Caco-2 (cell line): ENCODE measurements around the gene PTGS1. TPM values are rescaled to one million over a fixed set of nuclear protein-coding genes. Genes with fewer than 3 reads are reported as not detected.

Source experiments
- BruUV-seq: library from RNA; stranded (reverse); fragments of 400-500 nt; replicated peaks from 2 replicates; lab custom pipeline; 2021; lab: Mats Ljungman, UMichigan
- CTCF ChIA-PET: fragments of 300-600 bp; sonication (Branson Sonifier 250); formaldehyde crosslinking; loops from one replicate; lab custom pipeline; 2022; ENCODE audit warnings: antibody characterized with exemption; lab: Charles Lee
- POLR2A ChIA-PET: fragments of 300-600 bp; sonication (Branson Sonifier 250); formaldehyde crosslinking; loops from one replicate; lab custom pipeline; 2022; ENCODE audit warnings: antibody characterized with exemption; lab: Charles Lee
- DNase-seq, 2 experiments: peaks; one replicate each; pipeline versions ENCODE4 v3.0.0 to v3.0.0-alpha.2; 2020 to 2022
- H3K27me3 ChIP-seq: replicated peaks from 2 replicates; pipeline ENCODE4 v1.6.0; 2011; ENCODE audit warnings: low read length; ENCODE audit not compliant: control insufficient read depth, insufficient read depth
- H3K36me3 ChIP-seq: 2 replicates; pipeline ENCODE4 v1.5.1; 2011; ENCODE audit warnings: low read length; ENCODE audit not compliant: control insufficient read depth, insufficient read depth
- H3K4me1 ChIP-seq: fragments of 250-450 bp; sonication (Bioruptor Pico); 2 replicates; pipeline ENCODE4 v1.5.1; 2020; ENCODE audit warnings: mild to moderate bottlenecking
- H3K4me3 ChIP-seq: 2 replicates; pipeline ENCODE4 v1.5.1; 2011; ENCODE audit warnings: low read depth, mild to moderate bottlenecking, control low read depth, low read length
- H3K9me3 ChIP-seq: fragments of 250-450 bp; sonication (Bioruptor Pico); 2 replicates; pipeline ENCODE4 v1.5.1; 2020; ENCODE audit warnings: mild to moderate bottlenecking, moderate library complexity
- H3K27ac Mint-ChIP-seq: one replicate; pipeline ENCODE4 v1.8.0; 2022; ENCODE audit warnings: mixed read lengths; ENCODE audit not compliant: unreplicated experiment
- H3K27me3 Mint-ChIP-seq: one replicate; pipeline ENCODE4 v1.8.0; 2022; ENCODE audit warnings: mixed read lengths; ENCODE audit not compliant: insufficient read depth, unreplicated experiment
- H3K36me3 Mint-ChIP-seq: one replicate; pipeline ENCODE4 v1.8.0; 2022; ENCODE audit warnings: mild to moderate bottlenecking, mixed read lengths; ENCODE audit not compliant: insufficient read depth, unreplicated experiment
- H3K4me1 Mint-ChIP-seq: one replicate; pipeline ENCODE4 v1.8.0; 2022; ENCODE audit warnings: low read depth, mixed read lengths; ENCODE audit not compliant: unreplicated experiment
- H3K4me3 Mint-ChIP-seq: one replicate; pipeline ENCODE4 v1.8.0; 2022; ENCODE audit warnings: mild to moderate bottlenecking, moderate library complexity, mixed read lengths; ENCODE audit not compliant: unreplicated experiment
- H3K9me3 Mint-ChIP-seq: one replicate; pipeline ENCODE4 v1.8.0; 2022; ENCODE audit warnings: mixed read lengths; ENCODE audit not compliant: unreplicated experiment
- intact Hi-C: fragments of 100-400 bp; cut with micrococcal nuclease; formaldehyde crosslinking; loops from one replicate; pipeline ENCODE4 v1.10.0; 2022; ENCODE audit not compliant: unreplicated experiment
- total RNA-seq: library from RNA; stranded (reverse); gene quantifications from 2 replicates; pipeline ENCODE4 v1.2.3, GENCODE V29; 2022
- TF ChIP-seq, protein P1 (sequence below), 2 experiments: fragments of 200-600 bp in 1 of 2; IDR thresholded peaks; 1 replicate in 1 of 2; 2 replicates in 1 of 2; pipeline versions ENCODE4 v1.5.1 to v1.8.0; 2011 to 2022; ENCODE audit warnings: antibody characterized with exemption in 1 of 2, control low read depth in 1 of 2, inconsistent platforms in 1 of 2, low read depth in 1 of 2, low read length in 1 of 2, mild to moderate bottlenecking in 1 of 2, moderate library complexity in 1 of 2; ENCODE audit not compliant: insufficient read depth in 1 of 2, severe bottlenecking in 1 of 2, unreplicated experiment in 1 of 2

The PTGS1 gene
- total RNA-seq, 1 experiment from 2014 or later = 0.29 TPM

DNA sequence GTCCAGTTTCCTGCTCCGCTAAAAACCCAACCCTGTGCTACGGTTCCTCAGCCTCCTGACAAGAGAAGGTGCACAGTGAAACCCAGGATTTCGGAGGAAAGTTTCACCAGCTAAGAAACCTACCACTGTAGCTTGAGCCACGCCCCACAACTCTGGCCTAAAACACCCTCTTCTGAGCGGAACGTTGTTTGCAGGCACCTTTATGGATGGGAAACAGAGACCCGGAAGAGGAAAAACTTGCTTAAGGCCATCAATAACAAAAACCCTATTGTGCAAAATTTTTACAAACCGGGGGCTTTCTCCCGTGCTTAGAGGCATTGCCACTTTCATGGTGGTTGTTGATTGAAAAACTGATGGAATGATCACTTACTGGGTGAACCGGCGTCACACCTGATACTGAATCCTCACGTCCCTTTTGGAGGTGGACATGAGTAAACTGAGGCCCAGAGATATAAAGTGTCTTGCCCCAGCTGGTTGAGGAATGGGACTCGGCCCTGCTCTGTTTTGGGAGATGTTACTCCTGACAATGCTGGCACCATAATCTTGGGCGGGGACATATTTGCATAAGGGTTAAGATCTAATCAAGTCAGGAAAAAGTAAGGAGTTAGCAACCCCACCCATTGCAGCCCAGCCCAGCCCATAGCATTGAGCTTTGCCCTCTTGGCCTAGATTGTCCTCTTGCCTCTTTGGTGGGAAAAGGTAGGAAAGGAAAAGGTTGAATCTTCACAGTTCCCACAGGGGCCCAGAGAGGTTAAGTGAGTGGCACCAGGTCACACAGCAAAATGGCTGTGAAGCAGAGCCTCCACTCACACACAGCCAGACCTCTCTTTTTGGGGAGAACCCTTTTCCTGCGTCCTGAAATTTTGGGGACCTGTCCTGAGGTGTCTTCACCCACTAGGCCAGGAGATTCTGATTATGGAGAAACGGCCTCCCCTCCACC lies 23.2 kb upstream of the PTGS1 start:
- Histone ChIP-seq H3K4me1 (no peaks in the 10 kb centered on the region; the same call in 1 of the 2 replicates), H3K9me3 (no peaks in the 10 kb centered on the region), H3K4me3 (peak overlapping the region; percentile 51), H3K27me3 (no peaks in the 10 kb centered on the region), H3K36me3 (no peaks in the 10 kb centered on the region)
- ChIA-PET POLR2A (no interaction called here), CTCF (interaction anchor here (4.6 to 6.4 kb wide), 2 partner anchors 221 to 250 kb away, joined by 93 to 104 read pairs; no protein-coding TSS in a partner anchor)
- peaks cover 6% of the 10 kb centered on the region for H3K4me1 Mint-ChIP-seq
- H3K9me3 Mint-ChIP-seq = no peaks in the 10 kb centered on the region
- no peaks in the 10 kb centered on the region for H3K36me3 Mint-ChIP-seq
- TF ChIP-seq, protein P1, sequence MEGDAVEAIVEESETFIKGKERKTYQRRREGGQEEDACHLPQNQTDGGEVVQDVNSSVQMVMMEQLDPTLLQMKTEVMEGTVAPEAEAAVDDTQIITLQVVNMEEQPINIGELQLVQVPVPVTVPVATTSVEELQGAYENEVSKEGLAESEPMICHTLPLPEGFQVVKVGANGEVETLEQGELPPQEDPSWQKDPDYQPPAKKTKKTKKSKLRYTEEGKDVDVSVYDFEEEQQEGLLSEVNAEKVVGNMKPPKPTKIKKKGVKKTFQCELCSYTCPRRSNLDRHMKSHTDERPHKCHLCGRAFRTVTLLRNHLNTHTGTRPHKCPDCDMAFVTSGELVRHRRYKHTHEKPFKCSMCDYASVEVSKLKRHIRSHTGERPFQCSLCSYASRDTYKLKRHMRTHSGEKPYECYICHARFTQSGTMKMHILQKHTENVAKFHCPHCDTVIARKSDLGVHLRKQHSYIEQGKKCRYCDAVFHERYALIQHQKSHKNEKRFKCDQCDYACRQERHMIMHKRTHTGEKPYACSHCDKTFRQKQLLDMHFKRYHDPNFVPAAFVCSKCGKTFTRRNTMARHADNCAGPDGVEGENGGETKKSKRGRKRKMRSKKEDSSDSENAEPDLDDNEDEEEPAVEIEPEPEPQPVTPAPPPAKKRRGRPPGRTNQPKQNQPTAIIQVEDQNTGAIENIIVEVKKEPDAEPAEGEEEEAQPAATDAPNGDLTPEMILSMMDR (IDR thresholded peaks at IDR 0.05; ENCODE audit: insufficient read depth in 1 of 2, low read depth in 1 of 2, low read length in 1 of 2, severe bottlenecking in 1 of 2, unreplicated experiment in 1 of 2) = no peak
- peak in 1 of 2 experiments; percentile 37 for DNase-seq
- no TSS peak for BruUV-seq
- peak overlapping the region; percentile 76 for H3K4me3 Mint-ChIP-seq
- intact Hi-C loops = no loop called here
- no peak overlapping the region for H3K27ac Mint-ChIP-seq
- peaks cover 4% of the 10 kb centered on the region for H3K27me3 Mint-ChIP-seq

- Histone ChIP-seq H3K9me3 (no peaks in the 10 kb centered on the region), H3K36me3 (no peaks in the 10 kb centered on the region), H3K27me3 (no peaks in the 10 kb centered on the region), H3K4me1 (no peaks in the 10 kb centered on the region; the same call in 1 of the 2 replicates), H3K4me3 (no peak overlapping the region)
- H3K9me3 Mint-ChIP-seq = no peaks in the 10 kb centered on the region
- peak overlapping the region; percentile 11 for H3K4me3 Mint-ChIP-seq
- no TSS peak for BruUV-seq
- TF ChIP-seq, protein P1 (IDR thresholded peaks at IDR 0.05; ENCODE audit: insufficient read depth in 1 of 2, low read depth in 1 of 2, low read length in 1 of 2, severe bottlenecking in 1 of 2, unreplicated experiment in 1 of 2) = no peak
- no peaks in the 10 kb centered on the region for H3K36me3 Mint-ChIP-seq
- peaks cover 4% of the 10 kb centered on the region for H3K27me3 Mint-ChIP-seq
- ChIA-PET CTCF (interaction anchor here (4.6 to 6.4 kb wide), 2 partner anchors 222 to 251 kb away, joined by 93 to 104 read pairs; no protein-coding TSS in a partner anchor), POLR2A (no interaction called here)
- no peak for DNase-seq
- H3K4me1 Mint-ChIP-seq = peaks cover 6% of the 10 kb centered on the region
- H3K27ac Mint-ChIP-seq = no peak overlapping the region
- intact Hi-C loops = no loop called here
Measured at GRCh38 chr9:122348288-122348777, 22.5 kb upstream of the PTGS1 start.

- ChIA-PET CTCF (interaction anchor here (4.6 to 6.4 kb wide), 2 partner anchors 222 to 251 kb away, joined by 93 to 104 read pairs; no protein-coding TSS in a partner anchor), POLR2A (no interaction called here)
- Mint-ChIP-seq H3K27ac (no peak overlapping the region), H3K4me1 (peaks cover 6% of the 10 kb centered on the region), H3K9me3 (no peaks in the 10 kb centered on the region), H3K36me3 (no peaks in the 10 kb centered on the region), H3K4me3 (peak overlapping the region; percentile 11), H3K27me3 (peaks cover 4% of the 10 kb centered on the region)
- Histone ChIP-seq H3K4me1 (no peaks in the 10 kb centered on the region; the same call in 1 of the 2 replicates), H3K4me3 (no peak overlapping the region), H3K36me3 (no peaks in the 10 kb centered on the region), H3K27me3 (no peaks in the 10 kb centered on the region), H3K9me3 (no peaks in the 10 kb centered on the region)
- intact Hi-C loops = no loop called here
- BruUV-seq = no TSS peak
- TF ChIP-seq, protein P1 (IDR thresholded peaks at IDR 0.05; ENCODE audit: insufficient read depth in 1 of 2, low read depth in 1 of 2, low read length in 1 of 2, severe bottlenecking in 1 of 2, unreplicated experiment in 1 of 2) = no peak
- no peak for DNase-seq
Measured at GRCh38 chr9:122348791-122349190, 22.0 kb upstream of the PTGS1 start.
